GM19463 (cell line): ENCODE measurements around the gene SEMA3A.

Source experiments
- ATAC-seq: cut with Tn5 transposase; IDR thresholded peaks from one replicate; pipeline ENCODE4 v1.9.1; 2021; ENCODE audit warnings: mild to moderate bottlenecking, moderate library complexity; ENCODE audit not compliant: unreplicated experiment

SEMA3A gene

DNA sequence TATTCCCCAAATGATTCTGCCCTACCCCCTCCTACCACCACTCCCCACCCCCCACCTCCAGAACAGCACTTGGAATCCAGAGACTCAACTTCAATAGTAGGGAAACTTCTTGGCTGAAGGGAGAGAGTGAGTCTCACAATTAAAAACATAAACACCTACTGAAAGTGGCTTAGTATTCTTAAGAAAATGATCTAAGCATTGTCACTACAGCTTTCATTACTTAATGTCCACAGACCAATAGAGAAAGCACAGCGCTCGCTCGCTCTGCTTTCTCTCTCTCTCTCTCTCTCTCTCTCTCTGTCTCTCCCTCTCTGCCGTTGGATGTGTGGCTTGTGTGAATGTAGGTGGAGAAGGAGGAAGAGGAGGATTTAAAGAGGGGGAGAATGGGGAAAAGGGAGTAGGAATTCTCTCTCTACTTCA, 1.5 kb upstream of the SEMA3A start:
- no peak for ATAC-seq

DNA sequence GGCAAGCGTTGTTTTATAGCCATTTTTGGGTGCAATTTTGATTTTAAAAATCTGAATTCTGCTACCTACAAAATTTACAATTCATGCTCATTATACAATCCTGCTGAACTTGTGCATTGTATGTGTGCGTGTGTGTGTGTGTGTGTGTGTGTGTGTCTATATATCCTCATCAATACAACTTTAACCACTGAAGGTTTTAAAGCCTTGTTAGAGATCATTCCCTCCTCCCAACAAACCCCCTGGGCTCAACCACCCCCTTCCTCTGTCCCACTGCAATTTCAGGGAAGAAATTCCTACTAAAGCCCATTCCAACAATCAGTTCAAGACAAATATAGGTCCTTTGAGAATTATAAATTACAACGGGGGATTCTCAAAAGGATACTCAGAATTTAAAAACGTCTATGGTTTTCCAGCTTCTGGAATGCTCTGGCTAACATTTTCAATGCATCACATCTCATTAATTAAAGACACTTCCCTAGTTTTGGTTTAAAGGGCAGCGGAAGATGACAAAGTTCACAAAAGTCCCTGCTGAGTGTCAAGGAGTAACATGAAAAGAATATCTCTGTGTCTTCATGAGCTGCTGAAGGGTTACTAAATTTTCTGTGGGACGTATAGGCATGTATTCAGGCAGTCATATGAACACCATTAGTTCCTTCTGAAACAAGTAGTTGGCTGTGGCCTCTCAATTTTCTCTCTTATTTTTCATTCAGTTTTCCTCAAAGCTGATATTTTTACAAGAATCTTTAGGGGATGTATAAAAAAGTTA, 889 bp upstream of the SEMA3A start:
- no peak for ATAC-seq

DNA sequence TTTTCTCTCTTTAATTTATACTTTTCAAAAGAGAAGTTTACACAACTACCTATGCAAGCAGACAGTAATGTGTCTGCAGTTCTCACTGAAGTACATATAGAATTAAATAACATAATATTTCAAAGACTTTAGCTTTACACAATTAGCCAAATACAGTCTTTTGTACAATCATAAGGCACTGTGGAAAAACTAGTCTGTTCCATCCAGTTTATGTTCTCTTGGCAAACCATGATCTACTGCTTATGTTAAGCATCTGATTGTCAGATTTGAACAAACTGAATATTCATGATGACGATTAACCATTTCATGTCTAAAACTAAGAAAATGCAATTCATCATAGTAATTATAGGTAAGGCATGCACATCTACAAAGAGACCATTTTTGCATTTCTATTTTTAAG, 842 bp downstream of the SEMA3A start:
- no peak for ATAC-seq

DNA sequence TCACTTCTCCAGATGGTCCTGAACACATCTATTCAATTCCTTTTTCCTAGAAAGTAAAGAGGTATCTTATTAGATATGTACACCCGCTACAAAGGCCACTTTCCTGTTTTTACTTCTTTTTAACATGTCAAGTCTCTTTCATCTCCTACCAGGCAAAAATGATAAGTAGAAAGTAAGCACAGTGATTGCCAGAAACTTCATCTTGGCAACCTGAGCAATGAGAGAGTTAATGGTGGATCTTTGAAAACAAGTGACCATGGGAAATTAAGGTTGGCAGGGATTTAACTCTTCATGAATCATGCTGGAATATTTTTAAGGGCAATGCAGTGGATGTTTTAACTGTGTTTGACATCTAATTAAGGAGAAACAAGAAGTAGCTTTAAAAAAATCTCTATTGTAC, 2.7 kb downstream of the SEMA3A start:
- no peak for ATAC-seq

DNA sequence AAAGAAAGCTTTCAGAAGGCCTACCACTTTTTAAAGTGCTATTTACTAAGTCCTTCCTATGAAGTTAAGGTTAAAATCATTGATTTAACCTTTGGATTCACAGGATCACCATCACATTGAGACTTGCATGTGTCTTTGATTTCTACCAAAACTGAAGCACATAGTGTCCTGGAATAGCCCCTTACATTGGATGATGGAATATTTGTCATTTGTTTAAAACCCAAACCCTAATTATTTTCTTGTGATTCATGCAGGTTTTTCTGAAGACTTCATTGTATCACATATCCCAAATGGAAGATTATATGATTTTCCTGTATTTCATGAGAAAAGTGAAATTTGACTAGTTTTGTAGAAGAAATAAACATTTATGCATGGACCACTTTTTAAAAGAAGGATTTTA, 3.3 kb downstream of the SEMA3A start:
- ATAC-seq = no peak

DNA sequence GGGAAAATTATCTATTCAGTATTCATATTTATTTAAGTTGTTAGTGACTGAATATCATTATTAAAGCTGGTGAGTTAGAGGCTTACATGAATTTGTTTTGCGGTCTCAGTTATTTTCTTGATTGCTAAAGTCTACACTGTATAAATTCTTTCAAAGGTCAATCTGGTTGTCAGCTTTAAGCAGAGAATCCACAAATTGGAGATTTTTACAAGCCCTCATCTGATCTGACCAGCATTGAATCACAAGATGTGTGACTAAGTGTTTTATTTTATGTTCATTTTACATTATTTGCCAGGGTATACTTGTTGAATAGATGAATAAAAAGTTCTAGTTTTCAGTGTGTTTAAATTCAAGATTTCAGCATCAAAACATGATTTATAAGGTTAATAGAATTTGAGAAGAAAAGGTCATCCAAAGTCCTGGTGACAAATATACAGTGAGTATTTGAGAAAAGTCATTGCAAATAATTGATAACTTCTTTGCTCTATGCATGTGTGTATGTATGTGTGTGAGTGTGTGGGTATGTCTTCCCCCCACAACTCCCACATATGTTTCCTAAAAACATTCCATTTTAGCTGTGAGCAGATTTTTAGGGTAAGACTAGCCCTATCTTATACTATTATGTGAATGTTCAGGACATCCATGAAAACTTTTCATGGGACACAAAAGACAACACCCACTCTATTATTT, 4.4 kb downstream of the SEMA3A start:
- no peak for ATAC-seq

DNA sequence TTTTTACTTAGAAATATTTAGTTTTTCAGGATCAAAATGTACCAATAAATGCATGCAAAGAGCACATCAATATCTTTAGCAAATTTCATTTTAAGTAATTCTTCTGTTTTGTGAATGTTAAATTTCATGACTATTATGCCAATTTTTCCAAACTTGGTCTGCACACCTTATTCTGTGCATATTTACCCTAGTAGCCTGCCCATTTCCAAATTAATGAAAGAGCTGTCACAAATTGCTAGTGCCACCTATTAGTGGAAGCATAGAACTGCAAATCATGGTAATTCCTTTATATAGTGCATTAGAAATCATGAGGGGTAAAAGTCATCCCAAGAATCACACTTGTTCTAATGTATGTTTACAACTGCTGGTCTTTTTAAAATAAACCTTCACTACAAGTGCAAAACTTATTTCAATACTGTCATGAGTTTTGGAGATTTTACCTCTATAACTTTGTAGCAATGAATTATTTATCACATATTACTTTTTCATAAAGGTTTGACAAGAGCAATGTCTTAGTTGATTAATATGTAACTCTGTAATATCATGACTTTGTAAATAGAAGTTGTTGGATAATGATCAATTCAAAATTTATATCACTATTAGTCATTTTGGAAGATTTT, 5.7 kb downstream of the SEMA3A start:
- no peak for ATAC-seq

DNA sequence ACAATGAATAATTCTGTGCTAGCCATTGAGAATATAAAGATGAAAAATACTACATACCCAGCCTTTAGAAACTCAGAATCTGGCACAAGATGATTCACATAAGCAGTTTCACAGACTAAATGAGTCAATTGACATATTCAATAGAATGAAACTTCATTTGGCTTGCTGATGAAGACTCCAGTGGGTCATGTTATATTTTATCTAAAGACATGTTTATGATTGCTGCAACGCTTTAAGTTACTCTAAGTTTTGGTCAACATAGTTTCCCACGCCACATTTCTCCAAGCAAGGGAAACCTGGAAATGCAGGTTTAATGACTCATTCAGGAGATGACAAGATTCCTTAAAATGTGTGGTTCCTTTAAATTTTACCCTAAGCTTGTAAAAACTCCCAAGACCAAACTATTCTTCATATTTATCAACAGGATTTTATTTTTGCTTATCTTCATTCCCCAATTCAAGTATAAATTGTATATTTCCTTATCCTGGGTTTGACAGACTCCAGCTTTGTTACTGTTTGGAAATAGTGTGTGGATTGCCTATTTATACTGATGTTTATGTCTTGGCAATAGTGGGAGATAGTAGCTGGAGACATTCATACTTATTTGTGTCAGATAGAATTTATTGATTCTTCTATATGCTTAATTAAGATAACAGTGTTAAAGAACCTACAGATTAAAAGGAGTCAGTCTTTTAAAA, 6.6 kb downstream of the SEMA3A start:
- no peak for ATAC-seq

DNA sequence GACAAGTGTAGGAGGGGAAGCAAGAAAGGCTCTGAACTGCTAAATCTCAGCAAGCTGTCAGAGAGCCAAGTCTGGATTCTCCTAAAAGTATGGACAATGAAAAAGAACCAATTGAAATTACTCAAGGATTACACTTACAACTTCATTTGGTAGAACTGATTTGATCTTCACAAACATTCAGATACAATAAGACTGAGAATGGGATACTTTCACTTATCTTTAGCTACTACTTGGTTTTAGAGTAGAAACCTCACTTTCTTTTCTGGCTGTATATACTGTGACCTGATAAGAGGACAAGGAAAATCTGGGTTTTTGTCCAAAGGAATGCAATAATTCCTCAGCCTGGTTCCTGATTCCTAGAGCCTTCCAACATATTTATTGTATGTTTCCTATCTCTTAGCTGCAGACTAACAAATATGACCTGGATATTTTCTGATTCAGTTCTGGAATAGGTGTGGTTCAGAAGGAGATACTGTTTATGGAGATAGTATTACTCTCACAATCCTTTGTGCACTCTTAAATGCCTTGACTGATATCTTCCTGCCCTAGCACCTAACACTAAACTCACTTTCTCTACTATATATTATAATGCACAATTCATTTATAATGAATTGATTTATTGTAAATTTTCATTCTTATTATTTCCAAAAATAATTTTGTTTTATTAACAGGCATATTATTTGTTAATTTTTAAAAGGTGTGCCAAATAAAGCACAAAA, 7.3 kb downstream of the SEMA3A start:
- ATAC-seq = no peak

DNA sequence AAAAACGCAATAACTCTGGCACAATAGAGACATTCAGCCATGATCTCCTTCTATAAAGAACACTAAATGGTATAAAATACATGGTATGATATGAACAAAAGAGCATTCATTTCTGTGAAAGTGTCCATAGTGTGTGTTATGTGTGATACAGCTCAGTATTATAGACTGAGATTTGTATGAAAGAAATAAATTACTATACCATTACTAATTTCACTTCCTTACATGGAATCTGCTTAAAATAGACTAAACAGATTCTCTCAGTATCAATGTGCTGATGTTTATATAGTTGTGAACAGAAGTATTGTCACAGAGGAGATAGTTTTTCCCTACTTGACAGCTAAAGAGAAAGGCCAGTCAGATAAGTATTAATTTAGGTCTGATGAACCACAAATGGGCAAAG, 10.8 kb downstream of the SEMA3A start:
- no peak for ATAC-seq

DNA sequence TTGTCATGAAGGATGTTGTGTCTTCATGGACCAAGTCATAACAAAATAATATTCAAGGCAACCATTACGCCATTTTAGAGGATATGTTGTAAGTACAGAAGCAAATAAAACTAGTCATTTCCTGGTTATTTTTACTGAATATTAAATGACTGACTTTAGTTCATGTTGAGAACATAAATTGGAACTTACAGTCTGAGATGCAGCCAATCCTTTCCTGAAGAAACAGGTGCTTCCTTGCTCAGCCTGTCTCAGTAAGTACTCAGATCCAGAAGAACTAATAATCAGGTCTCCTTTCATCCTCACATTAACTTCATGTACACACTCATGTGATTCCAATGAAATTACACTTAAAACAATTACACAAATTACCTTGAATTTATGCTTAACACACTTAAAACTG, 12.3 kb downstream of the SEMA3A start:
- no peak for ATAC-seq

DNA sequence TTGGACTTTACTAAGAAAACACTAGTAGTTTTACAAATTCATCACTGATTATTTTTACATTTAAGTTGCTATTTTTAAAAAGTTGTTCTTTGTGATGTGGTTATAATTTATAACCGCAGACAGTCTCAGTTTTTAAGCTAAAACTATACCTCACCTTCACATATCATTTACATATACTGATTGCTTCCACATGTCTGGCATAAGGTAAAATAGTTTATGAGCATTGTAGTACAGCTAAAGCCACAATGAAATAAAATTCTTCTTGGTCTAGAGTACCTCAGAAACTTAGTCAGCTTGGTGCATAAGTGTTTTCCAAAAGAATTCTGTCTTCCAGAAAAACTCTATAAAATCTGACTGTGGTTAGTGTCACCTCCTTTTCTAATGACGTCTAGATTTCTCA, 13.0 kb downstream of the SEMA3A start:
- ATAC-seq = no peak

DNA sequence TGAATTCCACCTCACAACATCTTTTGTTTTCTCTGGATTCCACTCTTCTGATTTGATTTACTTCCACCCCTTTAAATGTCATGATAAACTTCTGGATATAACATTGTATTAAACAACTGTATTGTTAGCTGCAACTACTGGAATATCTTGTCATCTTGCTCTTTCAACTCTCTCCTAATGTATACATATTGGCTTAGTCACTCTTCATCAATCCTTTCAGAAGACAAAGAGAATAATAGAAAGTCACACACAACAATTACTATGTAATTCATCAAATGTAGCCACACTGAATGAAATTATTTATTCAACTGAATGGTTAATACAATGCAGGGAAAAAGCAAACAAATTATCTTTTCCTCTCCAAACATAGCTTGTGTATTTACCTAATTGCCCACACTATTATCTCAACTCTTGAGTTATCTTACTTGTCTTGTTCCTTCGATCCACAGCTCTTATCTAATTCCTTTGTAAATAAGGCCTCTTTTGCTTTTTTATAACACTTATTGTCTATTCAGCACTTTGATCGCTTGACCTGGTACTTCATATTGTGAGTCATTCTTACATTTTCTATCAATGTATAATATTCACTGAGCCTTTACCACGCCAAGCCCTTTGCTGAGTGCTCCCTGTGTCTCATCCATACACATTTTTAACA, 16.7 kb downstream of the SEMA3A start:
- no peak for ATAC-seq

DNA sequence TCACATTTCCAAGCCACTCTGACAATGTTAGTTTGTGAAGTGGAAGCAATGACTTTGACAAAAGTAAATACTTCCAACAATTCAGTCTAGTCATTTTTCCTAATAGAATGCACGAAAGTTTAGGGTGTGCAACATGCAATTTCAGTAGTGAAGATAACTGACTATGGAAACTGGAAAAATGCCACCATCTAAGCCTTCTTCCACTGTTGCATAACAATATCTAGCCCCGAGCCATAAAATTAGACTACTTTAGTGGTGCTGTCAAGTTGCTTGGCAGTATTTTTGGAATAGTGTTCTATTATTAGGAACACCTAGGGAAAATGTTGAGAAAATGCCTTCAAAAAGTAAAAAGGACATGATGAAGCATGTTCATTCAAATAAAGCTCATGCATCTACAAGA, 17.9 kb downstream of the SEMA3A start:
- no peak for ATAC-seq

DNA sequence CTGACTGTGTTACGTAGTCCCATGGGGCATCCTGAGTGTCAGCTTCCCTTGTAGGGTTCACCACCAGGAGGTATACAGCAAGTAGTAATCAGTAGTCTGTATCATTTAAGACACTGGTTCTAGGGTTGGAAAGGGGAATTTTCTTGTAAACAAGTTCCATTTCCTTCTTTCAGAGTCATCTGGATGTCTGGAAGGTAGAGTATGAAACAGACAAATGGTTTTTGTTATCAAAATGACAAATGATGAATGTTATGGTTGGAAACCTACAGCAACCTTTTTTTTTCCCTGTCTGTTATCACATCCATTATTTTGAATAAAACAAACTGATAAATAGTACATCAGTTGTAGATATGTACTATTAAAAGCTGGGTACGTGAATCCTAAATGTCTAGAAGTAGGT, 19.1 kb downstream of the SEMA3A start:
- no peak for ATAC-seq

DNA sequence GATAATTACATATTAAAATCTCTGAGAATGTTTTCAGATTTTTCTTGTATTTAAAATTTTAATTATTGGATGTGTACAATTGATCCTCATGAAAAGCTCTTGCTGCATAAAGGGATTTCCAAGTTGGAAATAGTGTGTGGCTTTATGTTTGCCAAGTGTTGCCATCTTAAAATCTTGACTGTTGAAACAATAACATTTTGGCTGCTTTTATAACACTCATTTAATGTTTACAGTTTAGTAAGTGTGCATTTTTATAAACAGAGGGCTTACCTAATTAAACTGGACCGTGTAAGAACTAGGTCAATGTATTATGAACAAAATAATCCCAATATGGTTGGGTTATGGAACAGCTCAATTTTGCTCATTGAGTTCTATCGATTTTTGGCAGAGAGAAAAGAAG, 23.9 kb downstream of the SEMA3A start:
- no peak for ATAC-seq

DNA sequence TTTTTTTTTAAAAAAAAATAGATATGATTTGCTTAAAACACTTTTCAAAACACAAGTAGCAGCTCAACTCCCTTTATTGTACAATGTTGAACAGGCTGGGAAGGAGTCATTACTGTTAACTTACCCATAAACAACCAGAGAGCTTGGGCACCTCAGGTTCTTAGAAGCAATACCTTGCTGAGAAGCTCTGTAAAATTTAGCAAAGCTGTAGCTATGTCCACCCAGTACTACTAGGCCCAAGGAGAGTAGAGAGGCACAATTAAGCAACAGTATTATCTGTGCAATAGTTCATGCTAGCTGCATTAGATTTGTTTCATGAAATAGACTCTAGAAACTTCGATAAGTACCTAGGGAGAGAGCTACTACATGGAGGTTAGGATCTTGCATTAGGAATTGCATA, 32.0 kb downstream of the SEMA3A start:
- ATAC-seq = no peak

DNA sequence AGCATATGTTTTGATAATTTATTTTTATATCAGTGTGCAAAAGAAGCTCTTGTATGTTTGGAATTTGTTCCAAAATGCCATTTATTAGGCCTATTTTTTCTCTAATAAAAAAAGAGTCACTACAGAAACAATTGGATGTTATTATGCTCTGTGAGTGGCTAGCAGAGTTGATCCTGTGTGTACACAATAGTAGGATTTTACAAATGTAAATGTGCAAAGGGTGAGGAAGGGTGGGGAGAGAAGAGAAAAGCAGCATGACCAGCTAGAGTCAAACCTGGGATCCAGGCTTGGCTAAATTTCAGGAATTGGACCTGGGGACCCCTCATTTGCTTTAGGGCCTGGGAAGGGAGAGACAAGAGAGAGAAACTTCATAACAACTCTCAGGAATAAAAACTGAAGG, 32.5 kb downstream of the SEMA3A start:
- no peak for ATAC-seq

DNA sequence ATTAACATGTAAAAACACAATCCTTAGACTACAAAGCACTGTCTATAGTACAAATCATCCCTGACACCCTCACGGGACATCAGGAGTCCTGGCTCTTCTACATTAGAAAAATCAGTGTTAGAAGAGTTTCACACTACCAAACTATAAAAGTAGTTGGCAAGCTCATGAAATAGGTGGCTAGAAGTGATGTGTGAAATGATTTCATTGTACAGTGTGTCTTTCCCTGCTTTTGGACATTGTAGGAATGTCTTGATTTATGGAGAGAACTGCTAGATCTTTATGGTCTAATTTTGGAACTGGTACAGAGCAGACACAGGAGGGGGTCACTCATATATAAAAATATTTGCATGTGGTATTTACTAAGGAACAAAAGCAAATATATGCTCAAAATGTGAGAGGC, 33.2 kb downstream of the SEMA3A start:
- no peak for ATAC-seq

DNA sequence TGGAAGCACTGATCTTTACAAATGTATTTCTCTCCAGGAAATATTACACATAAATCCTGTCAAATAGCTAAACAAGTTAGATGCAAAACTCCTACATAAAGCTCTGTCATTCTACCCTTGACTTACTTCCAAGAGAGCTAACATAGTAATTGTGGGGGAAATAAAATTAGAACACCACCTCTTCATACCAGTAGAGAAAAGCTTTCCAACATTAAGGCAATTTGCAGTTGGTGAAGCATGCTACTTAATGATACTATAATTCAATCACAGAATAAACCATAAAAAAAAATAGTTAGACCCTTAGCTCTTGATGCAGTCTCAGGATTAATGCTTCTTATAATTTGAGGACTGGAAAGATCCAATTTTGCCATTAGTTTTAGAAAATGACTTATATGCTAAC, 35.2 kb downstream of the SEMA3A start:
- ATAC-seq = no peak

DNA sequence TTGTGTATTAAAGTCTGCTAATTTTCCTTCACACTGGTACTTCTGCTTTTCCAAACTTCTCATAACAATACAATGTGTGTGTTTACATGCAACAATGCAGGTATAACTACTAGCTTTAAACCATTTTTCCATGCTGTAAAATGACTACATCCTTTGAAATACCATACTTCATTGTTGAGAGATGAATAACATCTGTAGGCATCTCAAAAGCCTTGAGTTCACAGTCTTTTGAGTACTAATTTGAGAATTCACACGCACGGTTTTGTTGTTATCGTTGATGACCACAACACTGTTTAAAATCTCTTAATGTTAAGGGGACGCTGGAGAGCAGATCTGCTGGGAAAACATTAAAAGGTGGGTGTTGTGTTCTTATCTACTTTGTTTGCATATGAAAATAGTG, 37.4 kb downstream of the SEMA3A start:
- ATAC-seq = no peak
